ENCODE results near the gene CWC27. TPM values are rescaled to one million over a fixed set of nuclear protein-coding genes. Genes with fewer than 3 reads are reported as not detected.
"Not testable (repeated sequence)": the region's sequence is repeated elsewhere in the genome, so short reads cannot be mapped to it uniquely, and the experiment has no call there.

The CWC27 gene
- total RNA-seq, 2 donors from 2014 or later: 37.5 to 39.1 TPM

- H3K27me3 Mint-ChIP-seq (ENCODE audit: low read depth): no peaks in the 10 kb centered on the region
- peaks cover 20% of the 10 kb centered on the region in 2 donors for H3K36me3 Mint-ChIP-seq (ENCODE audit: insufficient read depth in 2 of 2)
- no peak overlapping the region for H3K4me3 Mint-ChIP-seq
- peaks cover 4 to 16% of the 10 kb centered on the region in 2 donors for H3K9me3 Mint-ChIP-seq
- peaks cover 5% of the 10 kb centered on the region for H3K4me1 Mint-ChIP-seq (ENCODE audit: low read depth)
- no peak overlapping the region for H3K27ac Mint-ChIP-seq
- no peak for DNase-seq
- ATAC-seq (replicated peaks in 1 of 2): no peak
Observed at GRCh38 chr5:64914396-64914795, 145.7 kb downstream of the CWC27 start.

GRCh38 chr5:64918083-64918482, 149.4 kb downstream of the CWC27 start:
- DNase-seq (no peak), ATAC-seq (replicated peaks in 1 of 2) (no peak)
- Mint-ChIP-seq H3K9me3 (peaks cover 11 to 23% of the 10 kb centered on the region in 2 donors), H3K4me1 (ENCODE audit: low read depth) (no peaks in the 10 kb centered on the region), H3K27ac (no peak overlapping the region), H3K27me3 (ENCODE audit: low read depth) (no peaks in the 10 kb centered on the region), H3K36me3 (ENCODE audit: insufficient read depth in 2 of 2) (peaks cover 30 to 32% of the 10 kb centered on the region in 2 donors), H3K4me3 (no peak overlapping the region)

- H3K4me1 Mint-ChIP-seq (ENCODE audit: low read depth): peaks cover 12% of the 10 kb centered on the region
- peaks cover 8 to 23% of the 10 kb centered on the region in 2 donors for H3K9me3 Mint-ChIP-seq
- DNase-seq (no peak), ATAC-seq (replicated peaks in 1 of 2) (no peak)
- H3K36me3 Mint-ChIP-seq (ENCODE audit: insufficient read depth in 2 of 2): peaks cover 26 to 32% of the 10 kb centered on the region in 2 donors
- no peaks in the 10 kb centered on the region for H3K27me3 Mint-ChIP-seq (ENCODE audit: low read depth)
- H3K27ac Mint-ChIP-seq: no peak overlapping the region
- no peak overlapping the region for H3K4me3 Mint-ChIP-seq
Observed at GRCh38 chr5:64921386-64921785, 152.7 kb downstream of the CWC27 start.

GRCh38 chr5:64923151-64923685, 154.5 kb downstream of the CWC27 start:
- Mint-ChIP-seq H3K9me3 (peaks cover 8 to 15% of the 10 kb centered on the region in 2 donors), H3K36me3 (ENCODE audit: insufficient read depth in 2 of 2) (peaks cover 22 to 26% of the 10 kb centered on the region in 2 donors), H3K27ac (no peak overlapping the region), H3K27me3 (ENCODE audit: low read depth) (no peaks in the 10 kb centered on the region), H3K4me1 (ENCODE audit: low read depth) (peaks cover 24% of the 10 kb centered on the region), H3K4me3 (no peak overlapping the region)
- ATAC-seq (replicated peaks in 1 of 2) (peak; percentile 31 to 36), DNase-seq (no peak)

- DNase-seq: no peak
- peaks cover 10 to 14% of the 10 kb centered on the region in 2 donors for H3K9me3 Mint-ChIP-seq
- H3K27ac Mint-ChIP-seq: no peak overlapping the region
- H3K4me3 Mint-ChIP-seq: no peak overlapping the region
- no peak for ATAC-seq (replicated peaks in 1 of 2)
- H3K4me1 Mint-ChIP-seq (ENCODE audit: low read depth): peaks cover 28% of the 10 kb centered on the region
- peaks cover 20 to 22% of the 10 kb centered on the region in 2 donors for H3K36me3 Mint-ChIP-seq (ENCODE audit: insufficient read depth in 2 of 2)
- H3K27me3 Mint-ChIP-seq (ENCODE audit: low read depth): no peaks in the 10 kb centered on the region
Observed at GRCh38 chr5:64925123-64925522, 156.4 kb downstream of the CWC27 start.

GRCh38 chr5:64929833-64930232, 161.1 kb downstream of the CWC27 start:
- Mint-ChIP-seq H3K27me3 (ENCODE audit: low read depth) (no peaks in the 10 kb centered on the region), H3K4me1 (ENCODE audit: low read depth) (peaks cover 23% of the 10 kb centered on the region), H3K4me3 (no peak overlapping the region), H3K9me3 (peaks cover 4 to 5% of the 10 kb centered on the region in 2 donors), H3K27ac (no peak overlapping the region), H3K36me3 (ENCODE audit: insufficient read depth in 2 of 2) (peaks cover 4 to 13% of the 10 kb centered on the region in 2 donors)
- ATAC-seq (replicated peaks in 1 of 2) (no peak), DNase-seq (no peak)

- DNase-seq: no peak
- ATAC-seq (replicated peaks in 1 of 2): no peak
- H3K9me3 Mint-ChIP-seq: peaks cover 6 to 9% of the 10 kb centered on the region in 2 donors
- no peak overlapping the region for H3K4me3 Mint-ChIP-seq
- H3K4me1 Mint-ChIP-seq (ENCODE audit: low read depth): peaks cover 16% of the 10 kb centered on the region
- H3K27ac Mint-ChIP-seq: no peak overlapping the region
- no peaks in the 10 kb centered on the region for H3K27me3 Mint-ChIP-seq (ENCODE audit: low read depth)
- peaks cover 4 to 15% of the 10 kb centered on the region in 2 donors for H3K36me3 Mint-ChIP-seq (ENCODE audit: insufficient read depth in 2 of 2)
Observed at GRCh38 chr5:64930672-64931318, 162.1 kb downstream of the CWC27 start.

- H3K27ac Mint-ChIP-seq; H3K27me3 Mint-ChIP-seq (ENCODE audit: low read depth): not testable (repeated sequence)
Observed at GRCh38 chr5:64939422-64939771, 170.7 kb downstream of the CWC27 start.

GRCh38 chr5:64939772-64940510, 171.2 kb downstream of the CWC27 start:
- DNase-seq: no peak
- Mint-ChIP-seq H3K4me1 (ENCODE audit: low read depth) (no peaks in the 10 kb centered on the region), H3K36me3 (ENCODE audit: insufficient read depth in 2 of 2) (peaks cover 7 to 24% of the 10 kb centered on the region in 2 donors), H3K27me3 (ENCODE audit: low read depth) (no peaks in the 10 kb centered on the region), H3K27ac (no peak overlapping the region), H3K9me3 (peaks cover 6 to 10% of the 10 kb centered on the region in 2 donors), H3K4me3 (no peak overlapping the region)
- no peak for ATAC-seq (replicated peaks in 1 of 2)

More at GRCh38 chr5:64939422-64939771, 170.7 kb downstream of the CWC27 start:
- not testable (repeated sequence) for H3K4me1 Mint-ChIP-seq (ENCODE audit: low read depth); DNase-seq; H3K4me3 Mint-ChIP-seq; ATAC-seq (replicated peaks in 1 of 2)
- Mint-ChIP-seq H3K9me3 (peaks cover 9 to 12% of the 10 kb centered on the region in 2 donors), H3K36me3 (ENCODE audit: insufficient read depth in 2 of 2) (peaks cover 7 to 28% of the 10 kb centered on the region in 2 donors)

- no peak for DNase-seq
- Mint-ChIP-seq H3K36me3 (ENCODE audit: insufficient read depth in 2 of 2) (peaks cover 4 to 8% of the 10 kb centered on the region in 2 donors), H3K27ac (no peak overlapping the region), H3K9me3 (peaks cover 0 to 3% of the 10 kb centered on the region in 2 donors), H3K27me3 (ENCODE audit: low read depth) (no peaks in the 10 kb centered on the region), H3K4me1 (ENCODE audit: low read depth) (no peaks in the 10 kb centered on the region), H3K4me3 (no peak overlapping the region)
- ATAC-seq (replicated peaks in 1 of 2): no peak
Observed at GRCh38 chr5:64942460-64942859, 173.7 kb downstream of the CWC27 start.

GRCh38 chr5:64944868-64945267, 176.1 kb downstream of the CWC27 start:
- Mint-ChIP-seq H3K9me3 (no peaks in the 10 kb centered on the region), H3K27me3 (ENCODE audit: low read depth) (no peaks in the 10 kb centered on the region), H3K4me3 (no peak overlapping the region), H3K36me3 (ENCODE audit: insufficient read depth in 2 of 2) (peaks cover 0 to 1% of the 10 kb centered on the region in 2 donors), H3K4me1 (ENCODE audit: low read depth) (no peaks in the 10 kb centered on the region), H3K27ac (peak overlapping the region; percentile 5)
- ATAC-seq (replicated peaks in 1 of 2): no peak
- no peak for DNase-seq

- H3K9me3 Mint-ChIP-seq: no peaks in the 10 kb centered on the region
- H3K36me3 Mint-ChIP-seq (ENCODE audit: insufficient read depth in 2 of 2): peaks cover 0 to 1% of the 10 kb centered on the region in 2 donors
- no peak overlapping the region for H3K27ac Mint-ChIP-seq
- no peak for DNase-seq
- no peaks in the 10 kb centered on the region for H3K4me1 Mint-ChIP-seq (ENCODE audit: low read depth)
- ATAC-seq (replicated peaks in 1 of 2): no peak
- H3K4me3 Mint-ChIP-seq: no peak overlapping the region
- no peaks in the 10 kb centered on the region for H3K27me3 Mint-ChIP-seq (ENCODE audit: low read depth)
Observed at GRCh38 chr5:64947031-64947430, 178.3 kb downstream of the CWC27 start.

- no peak overlapping the region for H3K27ac Mint-ChIP-seq
- H3K4me1 Mint-ChIP-seq (ENCODE audit: low read depth): no peaks in the 10 kb centered on the region
- no peaks in the 10 kb centered on the region for H3K27me3 Mint-ChIP-seq (ENCODE audit: low read depth)
- H3K4me3 Mint-ChIP-seq: no peak overlapping the region
- DNase-seq (no peak), ATAC-seq (replicated peaks in 1 of 2) (no peak)
- no peaks in the 10 kb centered on the region for H3K9me3 Mint-ChIP-seq
- peaks cover 0 to 1% of the 10 kb centered on the region in 2 donors for H3K36me3 Mint-ChIP-seq (ENCODE audit: insufficient read depth in 2 of 2)
Observed at GRCh38 chr5:64947801-64948200, 179.1 kb downstream of the CWC27 start.

Data from activated T-cell treated with anti-CD3 and anti-CD28 coated beads, Interleukin-2, amount 50 U/mL, for 72 hours (primary cell).